HG03095 (cell line): ENCODE data around the gene NTSR1.

ENCODE experiments used
- ATAC-seq: cut with Tn5 transposase; IDR thresholded peaks from one replicate; pipeline ENCODE4 v1.9.1; 2021; ENCODE audit warnings: moderate library complexity; ENCODE audit not compliant: unreplicated experiment

NTSR1 gene

DNA sequence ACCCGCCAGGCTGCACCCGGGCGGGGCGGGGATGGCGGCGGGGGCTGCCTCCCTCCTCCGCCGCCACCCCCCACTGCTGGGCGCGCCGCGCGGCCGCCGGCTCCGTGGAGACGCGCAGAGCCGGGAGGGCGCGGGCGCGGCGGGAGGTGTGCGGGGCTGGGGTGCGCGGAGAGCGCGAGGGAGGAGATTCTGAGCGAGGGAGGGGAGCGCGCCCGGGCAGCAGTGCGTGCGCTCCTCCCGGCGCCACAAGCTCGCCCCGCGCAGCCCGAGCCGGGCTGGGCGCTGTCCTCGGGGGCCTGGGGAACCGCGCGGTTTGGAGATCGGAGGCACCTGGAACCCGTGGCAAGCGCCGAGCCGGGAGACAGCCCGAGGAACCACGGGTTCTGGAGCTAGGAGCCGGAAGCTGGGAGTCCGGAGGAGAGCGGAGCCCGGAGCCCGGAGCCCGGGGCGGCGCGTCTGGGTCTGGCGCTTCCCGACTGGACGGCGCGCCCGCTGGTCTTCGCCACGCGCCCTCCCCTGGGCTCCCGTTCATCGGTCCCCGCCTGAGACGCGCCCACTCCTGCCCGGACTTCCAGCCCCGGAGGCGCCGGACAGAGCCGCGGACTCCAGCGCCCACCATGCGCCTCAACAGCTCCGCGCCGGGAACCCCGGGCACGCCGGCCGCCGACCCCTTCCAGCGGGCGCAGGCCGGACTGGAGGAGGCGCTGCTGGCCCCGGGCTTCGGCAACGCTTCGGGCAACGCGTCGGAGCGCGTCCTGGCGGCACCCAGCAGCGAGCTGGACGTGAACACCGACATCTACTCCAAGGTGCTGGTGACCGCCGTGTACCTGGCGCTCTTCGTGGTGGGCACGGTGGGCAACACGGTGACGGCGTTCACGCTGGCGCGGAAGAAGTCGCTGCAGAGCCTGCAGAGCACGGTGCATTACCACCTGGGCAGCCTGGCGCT lies at the start of gene NTSR1:
NTSR1 (plus strand) TSS at position 246 of the 946 bp plus-strand sequence; CDS start at position 618, 372 bp downstream.
- no peak for ATAC-seq

DNA sequence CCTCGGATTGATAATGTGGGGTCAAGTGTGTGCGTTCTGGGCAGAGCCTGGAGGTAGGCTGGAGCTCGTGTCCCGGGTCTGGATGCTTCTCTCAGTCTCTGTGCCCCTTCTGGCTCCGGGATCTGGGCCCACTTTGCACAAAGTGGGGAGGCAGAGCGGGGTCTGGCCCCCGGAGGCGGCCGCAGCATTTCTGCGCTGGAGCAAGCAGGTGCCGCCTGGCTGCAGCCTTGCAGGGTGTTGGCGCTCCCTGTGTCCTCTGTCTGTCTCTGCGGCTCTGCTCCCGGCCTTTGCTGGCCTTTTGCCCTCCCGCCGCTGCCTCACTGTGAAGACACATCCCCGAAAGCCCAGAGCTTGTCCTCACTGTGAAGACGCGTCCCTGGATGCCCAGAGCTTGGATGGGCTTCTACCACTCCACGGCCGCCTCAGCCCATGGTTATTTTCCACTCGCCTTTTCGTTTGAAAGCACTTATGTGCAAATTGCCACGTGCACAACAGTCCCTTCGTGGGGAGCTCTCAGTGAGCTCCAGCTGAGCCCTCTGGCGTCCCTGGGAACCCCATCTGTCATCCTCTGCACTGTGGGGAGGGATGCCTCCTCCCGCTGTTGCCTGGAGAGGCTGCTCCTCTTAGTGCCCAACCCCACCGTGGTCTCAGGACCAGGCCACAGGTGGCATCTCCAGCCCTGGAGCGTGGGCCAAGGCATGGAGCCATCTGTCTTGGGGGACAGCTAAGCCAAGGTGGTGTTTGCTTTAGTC lies 49.0 kb upstream of the NTSR1 start:
- ATAC-seq = no peak

DNA sequence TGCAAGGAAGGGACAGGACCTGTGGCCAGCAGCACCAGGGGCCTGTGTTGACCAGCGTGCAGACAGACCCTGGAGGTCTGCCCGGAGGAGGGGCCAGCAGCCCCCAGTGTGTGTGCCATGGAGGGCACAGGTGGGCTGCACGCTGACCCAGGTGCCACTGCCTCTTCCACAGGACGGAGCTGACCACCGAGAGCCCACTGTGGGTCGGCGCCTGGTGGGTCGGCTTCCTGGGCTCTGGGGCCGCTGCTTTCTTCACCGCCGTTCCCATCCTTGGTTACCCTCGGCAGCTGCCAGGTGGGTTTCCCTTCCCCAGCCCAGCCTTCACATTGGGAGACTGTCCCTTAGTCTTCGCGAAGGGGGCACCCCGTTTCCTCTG lies 48.4 kb upstream of the NTSR1 start:
- no peak for ATAC-seq

- ATAC-seq = no peak
These were observed 47.9 kb upstream of the NTSR1 start for GRCh38 chr20:62660768-62661167.

DNA sequence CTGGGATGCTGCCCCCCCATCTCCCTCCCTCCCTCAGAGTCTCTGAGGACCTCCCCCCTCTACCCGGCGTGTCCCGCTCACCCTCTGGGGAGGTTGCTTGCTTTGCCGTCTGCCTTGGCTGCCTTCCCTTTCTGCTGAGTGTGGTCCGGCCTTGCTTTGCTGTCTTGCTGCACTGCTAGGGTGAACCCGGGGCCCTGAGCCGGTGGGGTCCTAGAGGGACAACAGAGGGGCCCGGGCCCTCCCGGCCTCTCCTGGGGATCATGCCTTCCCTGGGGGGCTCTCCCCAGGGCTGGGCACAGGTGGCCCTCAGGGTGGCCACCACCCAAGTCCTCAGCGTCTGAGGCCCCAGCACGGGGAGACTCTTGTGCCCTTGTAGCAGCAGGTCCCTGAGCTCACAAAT lies 47.0 kb upstream of the NTSR1 start:
- no peak for ATAC-seq

DNA sequence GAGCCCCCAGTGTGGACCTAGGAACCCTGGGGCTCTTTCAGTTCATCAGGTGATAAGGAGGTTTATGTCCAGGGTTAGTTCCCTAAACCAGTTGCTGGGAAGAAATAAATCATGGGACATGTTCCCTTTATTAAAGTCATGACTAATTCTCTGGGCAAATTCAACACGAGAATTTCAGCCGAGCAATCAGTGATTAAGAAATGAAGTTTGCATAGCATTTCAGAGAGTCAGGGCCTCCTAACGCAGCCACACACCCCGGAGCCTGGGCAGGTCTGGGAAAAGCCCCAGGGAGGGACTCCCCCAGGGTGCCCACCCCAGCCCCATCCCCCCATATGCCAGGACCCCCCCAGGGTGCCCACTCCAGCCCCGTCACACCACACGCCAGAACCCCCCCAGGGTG lies 46.2 kb upstream of the NTSR1 start:
- no peak for ATAC-seq

DNA sequence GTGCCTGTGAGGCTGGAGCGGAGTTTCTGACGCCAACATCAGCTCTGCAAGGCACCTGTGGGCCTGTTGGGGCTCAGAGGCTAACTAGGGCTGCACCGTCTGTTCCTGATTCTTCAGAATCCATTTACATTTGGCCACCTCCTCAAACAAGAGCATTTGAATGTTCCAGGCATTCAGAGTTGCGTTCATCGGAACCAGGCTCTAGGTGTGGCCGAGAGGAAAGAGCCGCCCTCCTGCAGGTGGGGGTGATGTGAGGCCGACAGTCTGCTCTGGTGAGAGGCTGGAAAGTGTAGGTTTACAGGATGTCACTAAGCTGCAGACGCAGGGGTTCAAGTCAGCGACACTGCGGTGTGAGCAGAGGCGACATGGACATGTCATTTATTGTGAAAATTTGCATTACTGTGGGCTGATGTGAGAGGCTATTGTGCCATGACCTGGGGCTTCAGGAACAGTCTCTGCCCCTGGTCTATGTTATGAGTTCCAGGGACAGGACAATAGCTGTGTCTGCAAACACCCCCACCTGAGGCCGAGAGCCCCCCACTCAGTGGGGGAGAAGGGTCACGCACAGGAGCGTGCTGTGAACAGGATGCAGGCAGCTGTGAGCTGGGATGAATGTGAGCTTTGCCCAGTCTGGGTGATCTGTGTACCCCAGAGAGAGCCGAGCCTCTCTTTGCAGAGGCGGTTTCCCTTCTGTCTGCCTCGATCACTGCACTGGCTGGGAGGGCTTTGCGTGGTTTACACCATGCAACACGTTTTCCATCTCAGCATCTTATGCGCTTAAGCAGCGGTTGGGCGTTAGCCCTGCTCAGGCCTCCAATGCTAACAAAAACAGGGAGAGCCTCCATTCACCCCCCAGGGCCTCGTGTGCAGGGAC lies 45.3 kb upstream of the NTSR1 start:
- ATAC-seq = no peak

- no peak for ATAC-seq
These were observed 44.3 kb upstream of the NTSR1 start for GRCh38 chr20:62664019-62664971.

DNA sequence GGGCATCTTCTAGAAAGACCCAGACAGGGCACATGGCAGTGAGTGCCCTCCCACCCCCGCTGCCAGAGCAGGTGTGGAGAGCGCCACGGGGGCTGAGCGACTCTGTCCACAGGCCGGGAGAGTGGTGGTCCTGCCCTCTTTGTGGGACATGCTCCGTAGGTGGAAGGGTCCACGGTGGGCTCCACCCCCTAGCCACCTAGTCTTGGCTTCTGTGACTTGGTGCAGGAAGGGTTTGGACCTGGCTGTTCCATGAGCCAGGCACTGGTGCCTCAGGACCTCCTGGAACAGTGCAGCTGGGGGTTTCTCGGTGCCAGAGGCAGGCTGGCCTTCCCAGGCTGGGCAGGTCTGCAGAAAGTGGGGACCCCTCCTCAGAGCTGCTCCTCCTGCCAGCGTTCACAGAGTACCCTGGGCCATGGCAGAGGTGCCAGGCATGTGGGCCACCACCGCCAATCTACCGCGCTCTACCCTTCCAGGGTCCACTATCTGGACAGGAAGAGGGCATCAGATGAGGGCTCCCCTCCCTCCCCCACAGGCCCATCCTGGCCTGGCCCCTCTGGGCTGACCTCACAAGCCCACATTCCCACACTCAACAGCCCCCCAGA lies 43.4 kb upstream of the NTSR1 start:
- no peak for ATAC-seq

- no peak for ATAC-seq
These were observed 42.6 kb upstream of the NTSR1 start for GRCh38 chr20:62665826-62666735.

DNA sequence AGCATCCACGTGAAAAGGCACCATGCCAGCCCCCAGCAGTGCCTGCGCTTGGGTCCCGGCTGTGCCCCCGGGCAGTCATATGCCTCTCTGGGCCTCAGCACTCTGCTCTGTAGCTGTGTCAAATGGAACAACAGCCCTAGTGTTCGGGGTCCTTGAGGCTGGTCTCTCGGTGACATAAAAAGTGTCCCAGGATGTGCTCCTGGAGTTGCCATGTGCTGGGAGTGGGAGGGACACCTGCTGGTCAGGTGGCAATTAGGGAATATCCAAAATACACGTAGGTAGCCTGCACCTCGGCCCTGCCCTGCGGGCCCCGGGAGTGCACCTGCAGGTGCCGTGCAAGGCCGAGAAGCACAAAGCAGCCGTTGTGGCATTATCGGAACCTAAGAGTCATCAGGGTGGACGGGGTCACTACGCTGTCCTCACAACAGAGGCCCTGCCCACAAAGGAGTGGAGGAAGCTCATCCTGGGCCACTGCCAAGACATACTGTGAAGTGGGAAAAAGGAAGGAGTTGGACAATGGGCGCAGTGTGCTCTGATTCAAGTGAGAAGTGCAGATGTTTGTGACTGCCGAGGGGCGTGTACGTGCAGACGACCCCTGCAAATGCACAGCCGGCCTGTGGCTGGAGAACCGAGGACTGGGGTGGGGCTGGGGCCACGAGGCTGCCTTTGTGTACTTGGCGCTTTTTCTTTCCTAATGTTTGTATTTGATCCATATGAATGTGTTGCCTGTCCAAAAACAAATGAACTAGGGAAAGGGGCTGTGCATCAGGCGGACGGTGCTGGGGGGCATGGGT lies 41.7 kb upstream of the NTSR1 start:
- no peak for ATAC-seq

DNA sequence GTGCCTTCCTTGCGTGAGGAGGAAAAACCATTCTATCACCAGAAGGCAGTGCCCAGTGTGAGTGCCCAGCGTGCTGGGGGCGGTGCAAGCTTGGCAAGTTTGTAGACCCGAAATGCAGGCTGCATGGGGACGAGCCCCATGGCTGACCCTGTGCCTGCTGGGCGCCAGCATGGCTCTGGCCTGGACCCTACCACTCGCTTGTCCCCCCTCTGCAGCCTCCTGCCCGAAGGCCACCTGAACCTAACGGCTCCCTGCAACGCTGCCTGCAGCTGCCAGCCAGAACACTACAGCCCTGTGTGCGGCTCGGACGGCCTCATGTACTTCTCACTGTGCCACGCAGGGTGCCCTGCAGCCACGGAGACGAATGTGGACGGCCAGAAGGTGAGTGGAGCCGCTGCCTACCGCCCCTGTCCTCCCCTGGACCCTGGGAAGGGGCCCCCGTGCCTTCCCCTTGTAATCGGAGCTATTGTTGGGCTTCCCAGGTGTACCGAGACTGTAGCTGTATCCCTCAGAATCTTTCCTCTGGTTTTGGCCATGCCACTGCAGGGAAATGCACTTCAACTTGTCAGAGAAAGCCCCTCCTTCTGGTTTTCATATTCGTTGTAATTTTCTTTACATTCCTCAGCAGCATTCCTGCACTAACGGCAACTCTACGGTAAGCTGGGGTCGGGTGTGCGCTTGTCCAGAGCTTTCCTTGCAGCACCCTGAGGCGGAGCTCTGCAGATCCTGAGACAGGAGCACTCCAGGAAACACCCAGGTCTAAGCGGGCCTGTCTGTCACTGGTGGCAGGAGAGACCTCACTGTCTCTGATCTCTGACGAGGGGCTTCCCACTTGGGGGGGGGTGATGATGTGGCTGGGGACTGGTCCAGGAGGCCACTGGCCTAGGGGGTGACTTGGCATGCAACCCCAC lies 40.9 kb upstream of the NTSR1 start:
- no peak for ATAC-seq

DNA sequence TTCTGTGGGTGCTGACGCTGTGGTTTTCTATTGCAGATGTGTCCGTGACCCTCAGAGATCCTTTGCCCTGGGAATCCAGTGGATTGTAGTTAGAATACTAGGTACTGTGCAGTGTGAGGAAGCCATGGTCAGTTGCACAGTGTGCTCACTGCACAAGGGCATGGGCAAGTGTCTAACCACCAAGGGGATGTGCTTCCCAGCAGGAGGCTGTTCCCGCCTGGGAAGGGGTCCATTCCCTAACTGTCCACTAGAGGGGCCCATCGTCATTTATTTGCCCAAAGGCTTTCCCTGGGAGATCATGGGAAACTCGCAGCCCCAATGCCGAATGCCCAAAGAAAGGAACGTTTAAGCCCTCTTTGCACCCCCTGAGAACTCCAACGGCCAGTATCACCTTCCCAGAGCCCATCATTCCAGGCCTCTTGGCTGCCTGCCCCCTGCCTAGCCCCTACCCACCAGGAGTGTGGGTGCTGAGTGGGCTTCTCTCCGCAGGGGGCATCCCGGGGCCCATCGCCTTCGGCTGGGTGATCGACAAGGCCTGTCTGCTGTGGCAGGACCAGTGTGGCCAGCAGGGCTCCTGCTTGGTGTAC lies 40.1 kb upstream of the NTSR1 start:
- no peak for ATAC-seq

GRCh38 chr20:62669249-62669648 lies 39.4 kb upstream of the NTSR1 start:
- no peak for ATAC-seq

GRCh38 chr20:62670156-62670555 lies 38.5 kb upstream of the NTSR1 start:
- no peak for ATAC-seq

DNA sequence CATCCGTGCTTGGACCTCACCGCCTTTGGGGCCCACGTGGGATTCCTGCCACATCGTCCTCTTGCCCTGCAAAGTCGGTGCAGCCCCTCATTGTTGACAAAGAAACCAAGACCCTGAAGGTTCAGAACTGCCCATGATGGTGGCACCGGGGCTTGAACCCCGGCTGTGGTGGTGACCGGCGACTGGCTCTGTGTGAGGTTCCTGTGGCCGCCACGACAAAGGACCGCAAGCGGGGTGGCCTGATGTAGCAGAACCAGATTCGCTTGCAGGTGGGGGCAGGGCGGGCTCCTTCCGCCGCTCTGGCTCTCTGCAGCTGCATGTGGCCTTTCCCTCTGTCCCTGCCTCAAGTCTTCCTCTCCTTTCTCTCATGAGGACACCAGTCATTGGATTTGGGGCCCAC lies 37.6 kb upstream of the NTSR1 start:
- ATAC-seq = no peak
